H1 (cell line): ENCODE data around the gene SLC35F3. TPM values are rescaled to one million over a fixed set of nuclear protein-coding genes. Genes with fewer than 3 reads are reported as not detected.

Experiments used
- CTCF ChIA-PET: fragments of 300-600 bp; sonication (Branson Sonifier 250); formaldehyde crosslinking; loops from one replicate; lab custom pipeline; 2021; ENCODE audit not compliant: partially characterized antibody; lab: Charles Lee
- POLR2A ChIA-PET: fragments of 300-600 bp; sonication (Branson Sonifier 250); formaldehyde crosslinking; loops from one replicate; lab custom pipeline; 2021; ENCODE audit warnings: inconsistent platforms; ENCODE audit not compliant: partially characterized antibody; lab: Charles Lee
- DNase-seq, 2 experiments: peaks; one replicate each; pipeline versions ENCODE4 v3.0.0 to v3.0.0-alpha.2; 2010 to 2022; ENCODE audit warnings: low spot score in 2 of 2, low read depth in 1 of 2, mixed read lengths in 1 of 2
- FAIRE-seq: peaks from 2 replicates; lab custom pipeline; 2011; peaks lifted over from hg19 to GRCh38; lab: Jason Lieb, UNC
- H2AFZ ChIP-seq: 2 replicates; pipeline ENCODE4 v1.8.1; 2012; ENCODE audit warnings: low read length, inconsistent platforms
- H2AK5ac ChIP-seq: 2 replicates; pipeline ENCODE4 v1.6.1; 2013; ENCODE audit warnings: low read depth, low read length
- H2BK120ac ChIP-seq: replicated peaks from 2 replicates; pipeline ENCODE3; 2013; ENCODE audit warnings: low read depth, low read length, inconsistent platforms
- H2BK12ac ChIP-seq: 2 replicates; pipeline ENCODE4 v1.6.1; 2013; ENCODE audit warnings: low read depth, low read length
- H2BK15ac ChIP-seq: 2 replicates; pipeline ENCODE4 v1.6.1; 2013; ENCODE audit warnings: low read length
- H2BK20ac ChIP-seq: 2 replicates; pipeline ENCODE4 v1.6.1; 2013; ENCODE audit warnings: low read length
- H2BK5ac ChIP-seq: 2 replicates; pipeline ENCODE4 v1.6.1; 2013; ENCODE audit warnings: low read depth, low read length
- H3K14ac ChIP-seq: 2 replicates; pipeline ENCODE4 v1.6.1; 2013; ENCODE audit warnings: inconsistent platforms; ENCODE audit not compliant: insufficient read length
- H3K18ac ChIP-seq: 2 replicates; pipeline ENCODE4 v1.6.1; 2013; ENCODE audit warnings: low read length; ENCODE audit errors: extremely low read depth
- H3K23ac ChIP-seq: 2 replicates; pipeline ENCODE4 v1.6.1; 2013; ENCODE audit warnings: inconsistent platforms; ENCODE audit not compliant: insufficient read length
- H3K23me2 ChIP-seq: 2 replicates; pipeline ENCODE4 v1.6.1; 2013; ENCODE audit warnings: low read depth, low read length
- H3K27ac ChIP-seq: 2 replicates; pipeline ENCODE4 v1.6.1; 2011; ENCODE audit warnings: low read depth, low read length, inconsistent platforms
- H3K27me3 ChIP-seq, 4 experiments: replicated peaks in 1 of 4; 1 replicate in 1 of 4; 2 replicates in 3 of 4; pipeline versions ENCODE4 v1.6.1 to v1.8.1; 2011 to 2013; ENCODE audit warnings: low read length in 3 of 4, mild to moderate bottlenecking in 3 of 4, inconsistent platforms in 2 of 4, mixed read lengths in 2 of 4, moderate library complexity in 1 of 4; ENCODE audit not compliant: control insufficient read depth in 3 of 4, insufficient read depth in 3 of 4; ENCODE audit errors: extremely low read depth in 1 of 4
- H3K36me3 ChIP-seq, 4 experiments: 2 replicates each; pipeline versions ENCODE4 v1.6.1 to v1.8.1; 2011 to 2013; ENCODE audit warnings: mild to moderate bottlenecking in 4 of 4, low read length in 3 of 4, moderate library complexity in 2 of 4, control low read depth in 1 of 4, inconsistent platforms in 1 of 4; ENCODE audit not compliant: insufficient read depth in 4 of 4, control insufficient read depth in 2 of 4
- H3K4ac ChIP-seq: replicated peaks from 2 replicates; pipeline ENCODE3; 2013; ENCODE audit warnings: low read length, low read depth, mixed read lengths, inconsistent platforms; ENCODE audit not compliant: insufficient read length
- H3K4me1 ChIP-seq, 4 experiments: replicated peaks in 1 of 4; 1 replicate in 1 of 4; 2 replicates in 3 of 4; pipeline versions ENCODE4 v1.6.1 to v1.8.1; 2011 to 2013; ENCODE audit warnings: low read length in 3 of 4, inconsistent platforms in 2 of 4, mixed read lengths in 1 of 4; ENCODE audit not compliant: insufficient read depth in 4 of 4, control insufficient read depth in 3 of 4
- H3K4me2 ChIP-seq, 2 experiments: 2 replicates each; pipeline versions ENCODE4 v1.6.1 to v1.8.1; 2011 to 2013; ENCODE audit warnings: low read depth in 2 of 2, low read length in 2 of 2, control low read depth in 1 of 2, inconsistent platforms in 1 of 2, mild to moderate bottlenecking in 1 of 2; ENCODE audit not compliant: insufficient read depth in 1 of 2
- H3K4me3 ChIP-seq, 4 experiments: fragments of 200-600, 300-600 bp in 1 of 4; sonication (generic), shearing (Covaris generic), sonication (Bioruptor Twin) in 1 of 4; 2 replicates each; pipeline versions ENCODE4 v1.5.1 to v1.8.1; 2011 to 2016; ENCODE audit warnings: low read length in 4 of 4, low read depth in 3 of 4, control low read depth in 2 of 4, inconsistent platforms in 2 of 4, mild to moderate bottlenecking in 2 of 4, mixed read lengths in 1 of 4, moderate library complexity in 1 of 4; ENCODE audit not compliant: insufficient read depth in 2 of 4; ENCODE audit errors: extremely low read depth in 1 of 4
- H3K56ac ChIP-seq: replicated peaks from 2 replicates; pipeline ENCODE3; 2013; ENCODE audit warnings: low read depth, mild to moderate bottlenecking, mixed read lengths, low read length, inconsistent platforms; ENCODE audit not compliant: insufficient read length
- H3K79me1 ChIP-seq: 2 replicates; pipeline ENCODE4 v1.6.1; 2013; ENCODE audit warnings: low read depth, low read length, control low read depth
- H3K79me2 ChIP-seq, 2 experiments: 2 replicates each; pipeline versions ENCODE4 v1.6.1 to v1.8.1; 2012 to 2013; ENCODE audit warnings: low read length in 2 of 2, mild to moderate bottlenecking in 2 of 2, inconsistent platforms in 1 of 2; ENCODE audit not compliant: insufficient read depth in 2 of 2, control insufficient read depth in 1 of 2
- H3K9ac ChIP-seq, 4 experiments: replicated peaks in 1 of 4; 1 replicate in 1 of 4; 2 replicates in 3 of 4; pipeline versions ENCODE4 v1.6.1 to v1.8.1; 2011 to 2013; ENCODE audit warnings: low read depth in 3 of 4, low read length in 3 of 4, control low read depth in 2 of 4, mild to moderate bottlenecking in 2 of 4, moderate library complexity in 2 of 4, inconsistent platforms in 1 of 4; ENCODE audit errors: extremely low read depth in 1 of 4
- H3K9me3 ChIP-seq, 2 experiments: 2 replicates each; pipeline versions ENCODE4 v1.6.1 to v1.8.1; 2012 to 2013; ENCODE audit warnings: mild to moderate bottlenecking in 2 of 2, moderate library complexity in 2 of 2, control low read depth in 1 of 2, inconsistent platforms in 1 of 2, low read depth in 1 of 2, low read length in 1 of 2, mixed read lengths in 1 of 2; ENCODE audit not compliant: insufficient read depth in 2 of 2
- H4K20me1 ChIP-seq, 2 experiments: replicated peaks in 1 of 2; 2 replicates each; pipeline versions ENCODE3 to v1.8.1; 2011 to 2013; ENCODE audit warnings: inconsistent platforms in 2 of 2, low read length in 2 of 2, mild to moderate bottlenecking in 1 of 2; ENCODE audit not compliant: insufficient read depth in 2 of 2, control insufficient read depth in 1 of 2
- H4K5ac ChIP-seq: 2 replicates; pipeline ENCODE4 v1.6.1; 2013; ENCODE audit warnings: low read length, low read depth, mixed read lengths, inconsistent platforms; ENCODE audit not compliant: insufficient read length
- H4K8ac ChIP-seq: 2 replicates; pipeline ENCODE4 v1.8.0; 2013; ENCODE audit warnings: mild to moderate bottlenecking, moderate library complexity, low read length, inconsistent platforms; ENCODE audit not compliant: insufficient read depth; ENCODE audit errors: extremely low read depth
- H4K91ac ChIP-seq: replicated peaks from 2 replicates; pipeline ENCODE3; 2013; ENCODE audit warnings: low read length, mixed read lengths, inconsistent platforms; ENCODE audit not compliant: insufficient read length
- BCL11A ChIP-seq, 2 experiments: IDR thresholded peaks; one replicate each; pipeline ENCODE4 v1.6.1; 2011; ENCODE audit warnings: low read depth in 2 of 2, low read length in 2 of 2, mild to moderate bottlenecking in 2 of 2
- WGBS, 2 experiments: shearing (Covaris generic) in 1 of 2; methylation state at CpG; one replicate each; pipeline versions ENCODE4 v1.1.6 to v1.1.7; 2013 to 2015; ENCODE audit warnings: low lambda C conversion rate in 2 of 2, mixed read lengths in 2 of 2, inconsistent platforms in 1 of 2, low coverage in 1 of 2, missing lambda C conversion rate in 1 of 2; ENCODE audit not compliant: insufficient replicate concordance in 2 of 2, insufficient coverage in 1 of 2, insufficient read length in 1 of 2; ENCODE audit errors: extremely low coverage in 1 of 2, missing lambda C conversion rate in 1 of 2; 5-methylcytosine and 5-hydroxymethylcytosine counted together
- polyA plus RNA-seq, 7 experiments: library from polyadenylated mRNA; depleted of rRNA in 3 of 7; stranded (reverse) in 5 of 7; unstranded in 2 of 7; fragments of >200 nt in 5 of 7; fragments of 200-250 nt in 2 of 7; gene quantifications; 1 replicate in 5 of 7; 2 replicates in 1 of 7; 4 replicates in 1 of 7; pipeline versions ENCODE4 v1.2.1 to v1.2.3, GENCODE V29; 2011 to 2013; ENCODE audit warnings: missing spikeins in 2 of 7, mixed read lengths in 2 of 7
- total RNA-seq: library from RNA; stranded (reverse); fragmentation: NEBNext Ultra II Directional; extraction: Animal tissue kit (Norgen Biotek cat#: 25700); gene quantifications from 2 replicates; pipeline ENCODE4 v1.2.1, GENCODE V29; 2021

SLC35F3 gene
- total and polyA plus RNA-seq, 2 of the 8 experiments (the other 6 are each of a cell fraction or from before 2014, with no cell fraction given), result 0.78 to 1.2 TPM

- H4K8ac ChIP-seq, result no peak overlapping the region
- no peak overlapping the region for H2BK5ac ChIP-seq
- WGBS, 2 experiments, result 84% methylated on average over 8 of the region's 8 CpGs; no CpG with 5 or more reads in 1 of the 2 experiments
- no peak overlapping the region for H2BK20ac ChIP-seq
- no peak overlapping the region for H3K56ac ChIP-seq
- H2AFZ ChIP-seq, result no peak overlapping the region
- no peak overlapping the region for H3K27ac ChIP-seq
- H3K36me3 ChIP-seq, result no peaks in the 10 kb centered on the region
- FAIRE-seq, result no peak
- no peaks in the 10 kb centered on the region for H3K79me2 ChIP-seq
- no peak overlapping the region for H3K4me2 ChIP-seq
- POLR2A ChIA-PET, result no interaction called here
- no peak overlapping the region for H3K9ac ChIP-seq
- no peak overlapping the region for H2AK5ac ChIP-seq
- H3K4ac ChIP-seq, result no peak overlapping the region
- no peak overlapping the region for H3K18ac ChIP-seq
- H3K14ac ChIP-seq, result no peak overlapping the region
- no peaks in the 10 kb centered on the region for H3K4me1 ChIP-seq
- no peak overlapping the region for H4K91ac ChIP-seq
- H3K27me3 ChIP-seq, result no peaks in the 10 kb centered on the region
- H3K4me3 ChIP-seq, result no peak overlapping the region
- no peak overlapping the region for H2BK12ac ChIP-seq
- no peaks in the 10 kb centered on the region for H3K9me3 ChIP-seq
- no peak overlapping the region for H3K23ac ChIP-seq
- DNase-seq, result no peak
- CTCF ChIA-PET, result interaction anchor here (0.5 to 2.2 kb wide), 5 partner anchors 9 to 778 kb away, joined by 3 to 9 read pairs (median 5); no protein-coding TSS in a partner anchor
- no peaks in the 10 kb centered on the region for H4K20me1 ChIP-seq
- H3K79me1 ChIP-seq, result no peaks in the 10 kb centered on the region
- no peak overlapping the region for H2BK120ac ChIP-seq
- H2BK15ac ChIP-seq, result no peak overlapping the region
- H4K5ac ChIP-seq, result no peak overlapping the region
- H3K23me2 ChIP-seq, result peaks cover 13% of the 10 kb centered on the region; the same call in 1 of the 2 replicates
- TF ChIP-seq BCL11A (IDR thresholded peaks at IDR 0.05; ENCODE audit: low read depth in 2 of 2, low read length in 2 of 2), result no peak
These were observed 198.1 kb downstream of the SLC35F3 start for GRCh38 chr1:234102583-234102982.
